ENCODE measurements around the gene DSP.

Gene DSP

GRCh38 chr6:7550433-7550801 lies 8.9 kb downstream of the DSP start:
- TF ChIP-seq CTCF (conservative IDR thresholded peaks at IDR 0.05) (no peak), ZFX (IDR thresholded peaks at IDR 0.05) (no peak)
- H3K27ac ChIP-seq = peak overlapping the region; percentile 57

GRCh38 chr6:7554533-7555275 lies 13.2 kb downstream of the DSP start:
- no peak overlapping the region for H3K27ac ChIP-seq
- TF ChIP-seq CTCF (conservative IDR thresholded peaks at IDR 0.05) (no peak), ZFX (IDR thresholded peaks at IDR 0.05) (no peak)

DNA sequence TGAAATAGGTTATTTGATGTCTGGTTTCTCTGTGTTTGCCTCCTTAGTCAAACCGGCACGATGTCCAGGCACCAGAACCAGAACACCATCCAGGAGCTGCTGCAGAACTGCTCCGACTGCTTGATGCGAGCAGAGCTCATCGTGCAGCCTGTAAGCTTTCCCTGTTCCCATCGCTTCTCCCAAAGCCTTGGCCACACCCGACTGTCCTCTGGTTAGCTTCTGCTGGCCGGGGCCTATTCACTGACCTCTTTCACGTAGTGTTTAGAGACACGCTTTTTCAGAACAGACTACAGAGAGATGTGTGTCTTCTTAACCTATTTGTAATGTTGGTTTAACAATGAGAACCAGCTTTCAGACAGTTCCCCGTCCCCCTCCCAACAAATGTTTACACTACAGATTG lies 14.2 kb downstream of the DSP start:
- H3K27ac ChIP-seq = 0 out of 2 replicates have a peak overlapping the region, but pooled peaks have one; percentile 6
- TF ChIP-seq ZFX (IDR thresholded peaks at IDR 0.05) (no peak), CTCF (conservative IDR thresholded peaks at IDR 0.05) (no peak)

DNA sequence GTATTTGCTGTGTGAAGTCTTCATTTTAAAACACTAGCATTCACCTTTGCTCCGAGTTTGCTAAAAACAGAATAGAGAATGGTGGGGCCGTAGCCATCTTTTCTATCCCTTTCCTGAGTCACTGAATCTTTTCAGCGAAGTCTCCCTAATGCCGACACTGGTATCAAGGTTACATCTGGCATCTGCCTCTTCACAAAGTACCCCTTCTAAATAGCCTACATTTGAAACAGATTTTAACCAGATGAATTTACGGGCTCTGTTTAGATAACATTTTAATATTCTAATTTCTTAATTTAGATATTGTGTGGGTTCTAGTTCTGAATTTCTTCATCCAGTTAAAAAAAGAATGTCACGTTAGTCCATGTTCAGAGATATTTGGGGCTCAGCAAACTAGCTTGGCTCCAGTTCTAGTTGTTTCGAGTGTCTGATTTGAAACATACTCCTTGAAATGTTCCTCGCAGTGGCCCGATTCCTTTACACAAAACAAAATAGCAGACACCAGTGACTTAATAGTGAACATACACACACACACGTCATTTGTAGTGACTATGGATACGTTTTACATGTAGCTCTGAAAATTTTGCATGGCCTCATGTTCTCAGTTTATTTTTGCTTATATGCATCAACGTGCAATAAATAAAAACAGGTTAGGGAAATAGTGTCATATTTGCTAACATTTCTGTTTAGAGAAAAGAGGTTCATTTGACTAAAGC lies 15.1 kb downstream of the DSP start:
- no peak for TF ChIP-seq CTCF (conservative IDR thresholded peaks at IDR 0.05)
- no peak for TF ChIP-seq ZFX (IDR thresholded peaks at IDR 0.05)
- H3K27ac ChIP-seq = no peak overlapping the region

GRCh38 chr6:7557652-7558051 lies 16.2 kb downstream of the DSP start:
- TF ChIP-seq ZFX (IDR thresholded peaks at IDR 0.05) (no peak), CTCF (conservative IDR thresholded peaks at IDR 0.05) (no peak)
- peak overlapping the region; percentile 70 for H3K27ac ChIP-seq

GRCh38 chr6:7558781-7559180 lies 17.3 kb downstream of the DSP start:
- H3K27ac ChIP-seq = peak overlapping the region; percentile 52
- TF ChIP-seq ZFX (IDR thresholded peaks at IDR 0.05) = no peak
- TF ChIP-seq CTCF (conservative IDR thresholded peaks at IDR 0.05) = no peak

GRCh38 chr6:7559196-7559595 lies 17.7 kb downstream of the DSP start:
- TF ChIP-seq ZFX (IDR thresholded peaks at IDR 0.05) = no peak
- TF ChIP-seq CTCF (conservative IDR thresholded peaks at IDR 0.05) = no peak
- H3K27ac ChIP-seq = no peak overlapping the region; the same call in 1 of the 2 replicates
